GM12878 (cell line): ENCODE measurements around the gene PPM1G. TPM values are rescaled to one million over a fixed set of nuclear protein-coding genes. Genes with fewer than 3 reads are reported as not detected.

Source experiments
- CHD1 ChIP-seq: IDR thresholded peaks from 2 replicates; pipeline ENCODE4 v1.6.1; 2012; ENCODE audit warnings: low read depth, low read length, improper control_type of control experiment
- CHD2 ChIP-seq: IDR thresholded peaks from 2 replicates; pipeline ENCODE4 v1.6.1; 2011; ENCODE audit warnings: low read depth, low read length, improper control_type of control experiment, borderline replicate concordance
- CREM ChIP-seq: IDR thresholded peaks from 2 replicates; pipeline ENCODE4 v1.6.1; 2014; ENCODE audit warnings: antibody characterized with exemption, low read depth
- ESRRA ChIP-seq: IDR thresholded peaks from 2 replicates; pipeline ENCODE4 v1.6.1; 2012; ENCODE audit warnings: mild to moderate bottlenecking, low read length, improper control_type of control experiment
- IKZF1 ChIP-seq: fragments of 450-650 bp; conservative IDR thresholded peaks from 2 replicates; pipeline ENCODE4 v1.6.1; 2017; ENCODE audit warnings: antibody characterized with exemption, mild to moderate bottlenecking
- NFYA ChIP-seq: IDR thresholded peaks from 2 replicates; pipeline ENCODE4 v1.6.1; 2011; ENCODE audit warnings: low read depth, mild to moderate bottlenecking, low read length, improper control_type of control experiment, borderline replicate concordance
- POLR2A ChIP-seq: IDR thresholded peaks from 2 replicates; pipeline ENCODE4 v1.6.1; 2011; ENCODE audit warnings: low read depth, mild to moderate bottlenecking, low read length
- RB1 ChIP-seq: fragments of 450-650 bp; formaldehyde crosslinking; IDR thresholded peaks from 2 replicates; pipeline ENCODE4 v1.6.1; 2017; ENCODE audit warnings: mild to moderate bottlenecking, borderline replicate concordance
- SMARCA5 ChIP-seq: fragments of 450-650 bp; IDR thresholded peaks from 2 replicates; pipeline ENCODE4 v1.6.1; 2017; ENCODE audit warnings: mild to moderate bottlenecking
- YY1 ChIP-seq: IDR thresholded peaks from 2 replicates; pipeline ENCODE4 v1.6.1; 2011; ENCODE audit warnings: low read depth, mild to moderate bottlenecking, low read length
- polyA plus RNA-seq, 11 experiments: library from polyadenylated mRNA; depleted of rRNA in 4 of 11; unstranded in 6 of 11; stranded (reverse) in 5 of 11; fragments of >200 nt; fragmentation: Nextera tagmentation in 4 of 11; fragmentation: Illumina TruSeq in 1 of 11; extraction: Ambion mirVana in 4 of 11; extraction: Trizol in 1 of 11; gene quantifications; 1 replicate in 1 of 11; 2 replicates in 10 of 11; pipeline versions ENCODE4 v1.2.1 to v1.2.3, GENCODE V29; 2011 to 2016; ENCODE audit warnings: inconsistent platforms in 2 of 11, missing spikeins in 2 of 11, low read depth in 1 of 11
- total RNA-seq, 4 experiments: library from RNA; depleted of rRNA in 3 of 4; stranded (reverse); fragments of >200 nt in 3 of 4; fragmentation: Illumina TruSeq in 1 of 4; extraction: Trizol in 1 of 4; gene quantifications; 2 replicates each; pipeline versions ENCODE4 v1.2.1 to v1.2.3, GENCODE V29; 2013 to 2021
- TF ChIP-seq, protein P1 (sequence below): fragments of 450-650 bp; IDR thresholded peaks from 2 replicates; pipeline ENCODE4 v1.6.1; 2016; ENCODE audit warnings: mild to moderate bottlenecking
- TF ChIP-seq, protein P2 (sequence below): fragments of 450-650 bp; IDR thresholded peaks from 2 replicates; pipeline ENCODE4 v1.6.1; 2017; ENCODE audit warnings: low read depth, mild to moderate bottlenecking, moderate library complexity
- TF ChIP-seq, protein P3 (sequence below): IDR thresholded peaks from 2 replicates; pipeline ENCODE4 v1.6.1; 2011; ENCODE audit warnings: borderline replicate concordance, low read depth, mild to moderate bottlenecking, moderate library complexity, mixed read lengths, low read length; ENCODE audit not compliant: insufficient read depth; ENCODE audit errors: extremely low read length

PPM1G gene
- total and polyA plus RNA-seq, 10 of the 15 experiments (the other 5 are each of a cell fraction or from before 2014, with no cell fraction given), result 68.8 to 171 (median 121) TPM

DNA sequence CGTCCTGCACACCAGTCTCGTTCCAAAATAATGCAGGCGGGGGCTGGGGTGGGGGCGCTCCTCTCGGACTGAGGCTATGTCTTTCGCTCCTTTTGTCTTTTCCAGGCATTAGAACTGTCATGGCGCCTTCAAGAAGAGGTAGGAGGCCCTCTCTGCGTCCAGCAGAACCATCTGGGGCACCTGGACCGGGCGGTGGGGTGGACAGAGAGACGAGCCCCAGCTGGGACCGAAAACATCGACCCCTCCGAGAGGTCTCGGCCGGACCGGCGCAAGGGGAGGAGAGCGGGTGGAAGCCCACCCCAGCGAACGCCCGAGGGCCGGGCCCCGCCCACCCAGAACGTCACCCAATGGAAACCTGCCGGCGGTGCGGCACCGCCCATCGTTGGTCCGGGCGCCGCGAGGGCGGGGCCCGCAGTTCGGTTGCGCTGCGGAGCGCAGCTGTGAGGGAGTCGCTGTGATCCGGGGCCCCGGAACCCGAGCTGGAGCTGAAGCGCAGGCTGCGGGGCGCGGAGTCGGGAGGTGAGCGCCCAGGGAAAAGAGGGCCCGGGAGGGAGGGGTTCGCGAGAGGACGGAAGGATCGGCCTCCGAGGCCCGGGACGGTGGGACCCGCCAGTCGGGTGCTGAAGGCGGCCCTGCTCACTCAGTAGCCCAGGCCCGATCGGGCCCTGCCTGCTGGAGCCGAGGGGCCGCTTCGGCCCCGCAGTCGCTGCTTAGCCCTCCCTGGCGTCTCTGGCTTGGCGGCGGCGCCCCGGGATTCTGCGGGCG, 19.0 kb upstream of the PPM1G start, which contains the start of gene NRBP1 (continued):
- TF ChIP-seq, protein P1, sequence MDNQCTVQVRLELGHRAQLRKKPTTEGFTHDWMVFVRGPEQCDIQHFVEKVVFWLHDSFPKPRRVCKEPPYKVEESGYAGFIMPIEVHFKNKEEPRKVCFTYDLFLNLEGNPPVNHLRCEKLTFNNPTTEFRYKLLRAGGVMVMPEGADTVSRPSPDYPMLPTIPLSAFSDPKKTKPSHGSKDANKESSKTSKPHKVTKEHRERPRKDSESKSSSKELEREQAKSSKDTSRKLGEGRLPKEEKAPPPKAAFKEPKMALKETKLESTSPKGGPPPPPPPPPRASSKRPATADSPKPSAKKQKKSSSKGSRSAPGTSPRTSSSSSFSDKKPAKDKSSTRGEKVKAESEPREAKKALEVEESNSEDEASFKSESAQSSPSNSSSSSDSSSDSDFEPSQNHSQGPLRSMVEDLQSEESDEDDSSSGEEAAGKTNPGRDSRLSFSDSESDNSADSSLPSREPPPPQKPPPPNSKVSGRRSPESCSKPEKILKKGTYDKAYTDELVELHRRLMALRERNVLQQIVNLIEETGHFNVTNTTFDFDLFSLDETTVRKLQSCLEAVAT, result peak; percentile 44; the same call in 1 of the 2 replicates
- no peak for TF ChIP-seq NFYA
- TF ChIP-seq RB1, result peak; percentile 53
- peak; percentile 93 for TF ChIP-seq POLR2A
- peak; percentile 72; the same call in 1 of the 2 replicates for TF ChIP-seq IKZF1
- peak; percentile 17; the same call in 1 of the 2 replicates for TF ChIP-seq SMARCA5
- no peak for TF ChIP-seq CHD2
- peak; percentile 91 for TF ChIP-seq YY1
- no peak for TF ChIP-seq ESRRA
- 0 out of 2 replicates have a peak, but pooled peaks have one; percentile 31 for TF ChIP-seq CREM
- TF ChIP-seq CHD1, result no peak
- TF ChIP-seq, protein P2, sequence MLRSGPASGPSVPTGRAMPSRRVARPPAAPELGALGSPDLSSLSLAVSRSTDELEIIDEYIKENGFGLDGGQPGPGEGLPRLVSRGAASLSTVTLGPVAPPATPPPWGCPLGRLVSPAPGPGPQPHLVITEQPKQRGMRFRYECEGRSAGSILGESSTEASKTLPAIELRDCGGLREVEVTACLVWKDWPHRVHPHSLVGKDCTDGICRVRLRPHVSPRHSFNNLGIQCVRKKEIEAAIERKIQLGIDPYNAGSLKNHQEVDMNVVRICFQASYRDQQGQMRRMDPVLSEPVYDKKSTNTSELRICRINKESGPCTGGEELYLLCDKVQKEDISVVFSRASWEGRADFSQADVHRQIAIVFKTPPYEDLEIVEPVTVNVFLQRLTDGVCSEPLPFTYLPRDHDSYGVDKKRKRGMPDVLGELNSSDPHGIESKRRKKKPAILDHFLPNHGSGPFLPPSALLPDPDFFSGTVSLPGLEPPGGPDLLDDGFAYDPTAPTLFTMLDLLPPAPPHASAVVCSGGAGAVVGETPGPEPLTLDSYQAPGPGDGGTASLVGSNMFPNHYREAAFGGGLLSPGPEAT, result peak; percentile 52; the same call in 1 of the 2 replicates
- TF ChIP-seq, protein P3, sequence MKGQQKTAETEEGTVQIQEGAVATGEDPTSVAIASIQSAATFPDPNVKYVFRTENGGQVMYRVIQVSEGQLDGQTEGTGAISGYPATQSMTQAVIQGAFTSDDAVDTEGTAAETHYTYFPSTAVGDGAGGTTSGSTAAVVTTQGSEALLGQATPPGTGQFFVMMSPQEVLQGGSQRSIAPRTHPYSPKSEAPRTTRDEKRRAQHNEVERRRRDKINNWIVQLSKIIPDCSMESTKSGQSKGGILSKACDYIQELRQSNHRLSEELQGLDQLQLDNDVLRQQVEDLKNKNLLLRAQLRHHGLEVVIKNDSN, result no peak
